Testis (tissue), 2 donors: ENCODE results near the gene SAV1.

ENCODE experiments used
- POLR2A ChIP-seq: fragments of 450-650 bp; IDR thresholded peaks from one replicate; pipeline ENCODE4 v1.6.1; 2017; ENCODE audit warnings: antibody characterized with exemption, mild to moderate bottlenecking, moderate library complexity
- TF ChIP-seq, protein P1 (sequence below), 3 experiments: fragments of 450-650 bp in 2 of 3; fragments of 200-600 bp in 1 of 3; sonication (generic) in 1 of 3; IDR thresholded peaks; one replicate each; pipeline ENCODE4 v1.5.1; 2016 to 2019; ENCODE audit warnings: antibody characterized with exemption in 3 of 3, mild to moderate bottlenecking in 2 of 3, moderate library complexity in 1 of 3

DNA sequence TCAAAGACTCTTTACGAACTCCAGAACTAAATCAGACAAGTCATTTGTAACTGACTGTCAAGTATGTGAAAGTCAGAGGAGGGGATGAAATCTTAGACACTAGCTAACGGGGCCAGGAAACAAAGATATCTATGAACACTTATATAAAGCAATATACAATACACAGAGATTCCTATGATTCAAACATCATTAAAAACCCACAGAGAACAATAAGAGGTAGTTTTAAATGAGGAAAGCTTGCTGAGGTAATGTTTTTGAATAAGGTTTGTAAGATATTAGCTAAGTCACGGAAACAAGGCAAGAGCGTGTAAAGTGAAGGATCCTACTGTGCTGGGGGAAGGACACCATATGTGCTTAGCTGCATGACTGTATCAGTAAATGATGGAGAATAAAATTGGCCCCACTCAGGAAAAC, 36.7 kb downstream of the SAV1 start:
- TF ChIP-seq, protein P1, sequence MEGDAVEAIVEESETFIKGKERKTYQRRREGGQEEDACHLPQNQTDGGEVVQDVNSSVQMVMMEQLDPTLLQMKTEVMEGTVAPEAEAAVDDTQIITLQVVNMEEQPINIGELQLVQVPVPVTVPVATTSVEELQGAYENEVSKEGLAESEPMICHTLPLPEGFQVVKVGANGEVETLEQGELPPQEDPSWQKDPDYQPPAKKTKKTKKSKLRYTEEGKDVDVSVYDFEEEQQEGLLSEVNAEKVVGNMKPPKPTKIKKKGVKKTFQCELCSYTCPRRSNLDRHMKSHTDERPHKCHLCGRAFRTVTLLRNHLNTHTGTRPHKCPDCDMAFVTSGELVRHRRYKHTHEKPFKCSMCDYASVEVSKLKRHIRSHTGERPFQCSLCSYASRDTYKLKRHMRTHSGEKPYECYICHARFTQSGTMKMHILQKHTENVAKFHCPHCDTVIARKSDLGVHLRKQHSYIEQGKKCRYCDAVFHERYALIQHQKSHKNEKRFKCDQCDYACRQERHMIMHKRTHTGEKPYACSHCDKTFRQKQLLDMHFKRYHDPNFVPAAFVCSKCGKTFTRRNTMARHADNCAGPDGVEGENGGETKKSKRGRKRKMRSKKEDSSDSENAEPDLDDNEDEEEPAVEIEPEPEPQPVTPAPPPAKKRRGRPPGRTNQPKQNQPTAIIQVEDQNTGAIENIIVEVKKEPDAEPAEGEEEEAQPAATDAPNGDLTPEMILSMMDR (IDR thresholded peaks at IDR 0.05): no peak
- TF ChIP-seq POLR2A: no peak
